Astrocyte (in vitro differentiated cells and primary cell): ENCODE results near the gene PTPA.

ENCODE experiments used
- EZH2 ChIP-seq: IDR thresholded peaks from 2 replicates; pipeline ENCODE4 v1.6.1; 2012; ENCODE audit warnings: mild to moderate bottlenecking, low read length, inconsistent platforms; ENCODE audit not compliant: insufficient read depth
- TF ChIP-seq, protein P1 (sequence below): IDR thresholded peaks from 2 replicates; pipeline ENCODE4 v1.5.1; 2011; ENCODE audit warnings: low read depth, mild to moderate bottlenecking, inconsistent platforms, low read length, moderate library complexity; ENCODE audit not compliant: insufficient read depth

DNA sequence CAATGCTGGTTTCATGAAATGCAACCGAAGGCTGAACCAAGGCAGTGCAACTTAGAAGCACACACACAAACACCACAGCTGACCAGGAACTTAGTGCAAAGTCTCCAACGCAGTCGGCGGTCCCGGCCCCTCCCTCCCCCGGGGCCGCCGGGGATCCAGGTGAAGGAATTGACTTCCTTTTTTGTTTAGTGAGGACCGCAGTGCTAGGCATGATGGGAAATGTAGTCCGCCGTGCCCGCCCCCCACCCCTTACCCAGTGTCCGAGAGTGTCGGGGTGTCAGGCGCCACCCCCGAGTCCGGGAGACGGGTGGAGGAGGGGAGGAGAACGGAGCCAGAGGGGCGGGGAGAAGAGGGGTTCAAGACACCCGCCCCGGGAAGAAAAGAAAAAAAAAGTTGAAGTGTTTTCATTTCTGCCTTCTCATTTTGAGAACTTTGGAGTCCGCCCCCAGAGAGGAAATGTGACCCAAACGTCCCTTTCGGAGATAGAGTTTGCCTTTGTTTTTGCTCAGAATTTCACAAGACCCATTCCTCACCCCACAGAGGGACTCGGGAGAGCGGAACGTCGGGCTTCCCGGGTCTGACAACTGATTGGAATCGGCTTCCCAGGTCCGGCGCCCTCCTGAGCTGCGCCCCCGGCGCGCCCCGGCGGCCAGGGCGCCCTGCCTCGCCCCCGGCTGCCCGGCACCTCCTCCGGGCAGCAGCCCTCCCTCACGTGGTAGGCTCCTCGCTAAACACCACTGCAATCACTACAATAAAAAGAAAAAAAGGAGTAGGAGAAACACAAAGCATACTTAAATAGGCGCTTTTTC, 64.8 kb downstream of the PTPA start:
- TF ChIP-seq, protein P1, sequence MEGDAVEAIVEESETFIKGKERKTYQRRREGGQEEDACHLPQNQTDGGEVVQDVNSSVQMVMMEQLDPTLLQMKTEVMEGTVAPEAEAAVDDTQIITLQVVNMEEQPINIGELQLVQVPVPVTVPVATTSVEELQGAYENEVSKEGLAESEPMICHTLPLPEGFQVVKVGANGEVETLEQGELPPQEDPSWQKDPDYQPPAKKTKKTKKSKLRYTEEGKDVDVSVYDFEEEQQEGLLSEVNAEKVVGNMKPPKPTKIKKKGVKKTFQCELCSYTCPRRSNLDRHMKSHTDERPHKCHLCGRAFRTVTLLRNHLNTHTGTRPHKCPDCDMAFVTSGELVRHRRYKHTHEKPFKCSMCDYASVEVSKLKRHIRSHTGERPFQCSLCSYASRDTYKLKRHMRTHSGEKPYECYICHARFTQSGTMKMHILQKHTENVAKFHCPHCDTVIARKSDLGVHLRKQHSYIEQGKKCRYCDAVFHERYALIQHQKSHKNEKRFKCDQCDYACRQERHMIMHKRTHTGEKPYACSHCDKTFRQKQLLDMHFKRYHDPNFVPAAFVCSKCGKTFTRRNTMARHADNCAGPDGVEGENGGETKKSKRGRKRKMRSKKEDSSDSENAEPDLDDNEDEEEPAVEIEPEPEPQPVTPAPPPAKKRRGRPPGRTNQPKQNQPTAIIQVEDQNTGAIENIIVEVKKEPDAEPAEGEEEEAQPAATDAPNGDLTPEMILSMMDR, result no peak
- no peak for TF ChIP-seq EZH2
